K562 (cell line): ENCODE measurements around the gene EXOC6. TPM values are rescaled to one million over a fixed set of nuclear protein-coding genes. Genes with fewer than 3 reads are reported as not detected.
A peak's percentile ranks its signal among the peaks of the same experiment; 100 is the strongest.

Experiments used
- ATAC-seq: fragments of 200-7000 bp; cut with Tn5 transposase; 3 replicates; pipeline ENCODE4 v1.9.1; 2020; ENCODE audit warnings: moderate library complexity
- BruUV-seq: library from RNA; stranded (reverse); fragments of 400-500 nt; replicated peaks from 2 replicates; lab custom pipeline; 2021; lab: Mats Ljungman, UMichigan
- CTCF ChIA-PET: fragments of 300-600 bp; formaldehyde crosslinking; extraction: SDS; loops from one replicate; lab custom pipeline; 2021; ENCODE audit warnings: low intra/inter-chr PET ratio; lab: Yijun Ruan, JAX
- POLR2A ChIA-PET: fragments of 300-600, 350-650 bp; sonication (Branson Sonifier 250); formaldehyde crosslinking; extraction: SDS; loops from one replicate; lab custom pipeline; 2021; ENCODE audit warnings: antibody characterized with exemption, inconsistent platforms; lab: Yijun Ruan, JAX
- DNase-seq, 4 experiments: peaks; one replicate each; pipeline versions ENCODE4 v3.0.0 to v3.0.0-alpha.2; 2011 to 2018; ENCODE audit warnings: low spot score in 3 of 4, mixed read lengths in 3 of 4; ENCODE audit errors: extremely low read depth in 1 of 4
- FAIRE-seq: peaks from 2 replicates; lab custom pipeline; 2011; peaks lifted over from hg19 to GRCh38; lab: Jason Lieb, UNC
- H2AFZ ChIP-seq: 2 replicates; pipeline ENCODE4 v1.6.0; 2011; ENCODE audit warnings: low read depth, low read length, control low read depth, inconsistent platforms
- H3K27ac ChIP-seq: fragments of 200-600 bp; 3 replicates; pipeline ENCODE4 v1.8.0; 2011; ENCODE audit warnings: low read depth, mild to moderate bottlenecking, control low read depth, inconsistent platforms, low read length, moderate library complexity, mixed read lengths; ENCODE audit errors: extremely low read depth
- H3K27me3 ChIP-seq, 2 experiments: fragments of 300-600 bp in 1 of 2; 2 replicates in 1 of 2; 3 replicates in 1 of 2; pipeline versions ENCODE4 v1.6.0 to v1.8.0; 2011; ENCODE audit warnings: inconsistent platforms in 2 of 2, low read length in 2 of 2, mild to moderate bottlenecking in 1 of 2, mixed read lengths in 1 of 2, moderate library complexity in 1 of 2; ENCODE audit not compliant: control insufficient read depth in 2 of 2, insufficient read depth in 2 of 2
- H3K36me3 ChIP-seq: fragments of 300-600 bp; 3 replicates; pipeline ENCODE4 v1.8.0; 2011; ENCODE audit warnings: mild to moderate bottlenecking, low read length, inconsistent platforms; ENCODE audit not compliant: control insufficient read depth, insufficient read depth
- H3K4me1 ChIP-seq, 2 experiments: fragments of 200-600 bp in 1 of 2; replicated peaks in 1 of 2; 2 replicates in 1 of 2; 3 replicates in 1 of 2; pipeline versions ENCODE4 v1.5.1 to v1.8.0; 2011; ENCODE audit warnings: inconsistent platforms in 2 of 2, low read length in 2 of 2, mild to moderate bottlenecking in 1 of 2, mixed read lengths in 1 of 2, moderate library complexity in 1 of 2; ENCODE audit not compliant: control insufficient read depth in 2 of 2, insufficient read depth in 2 of 2
- H3K4me2 ChIP-seq: 2 replicates; pipeline ENCODE4 v1.6.1; 2011; ENCODE audit warnings: low read length, control low read depth, inconsistent platforms, mixed read lengths; ENCODE audit not compliant: insufficient read depth
- H3K4me3 ChIP-seq: fragments of 200-600 bp; sonication (generic), shearing (Covaris generic); 2 replicates; pipeline ENCODE4 v1.5.1; 2016; ENCODE audit warnings: control low read depth, inconsistent platforms
- H3K79me2 ChIP-seq: fragments of 200-600 bp; 3 replicates; pipeline ENCODE4 v1.8.0; 2011; ENCODE audit warnings: low read length, inconsistent platforms; ENCODE audit not compliant: control insufficient read depth, insufficient read depth
- H3K9ac ChIP-seq, 2 experiments: 2 replicates each; pipeline versions ENCODE4 v1.6.0 to v1.6.1; 2011; ENCODE audit warnings: low read depth in 2 of 2, low read length in 2 of 2, control low read depth in 1 of 2, inconsistent platforms in 1 of 2, mild to moderate bottlenecking in 1 of 2, mixed read lengths in 1 of 2; ENCODE audit not compliant: insufficient read depth in 1 of 2
- H3K9me1 ChIP-seq: one replicate; pipeline ENCODE4 v1.6.0; 2011; ENCODE audit warnings: inconsistent platforms, mild to moderate bottlenecking, low read length, moderate library complexity; ENCODE audit not compliant: control insufficient read depth, insufficient read depth
- H3K9me3 ChIP-seq: replicated peaks from 2 replicates; pipeline ENCODE4 v1.5.1; 2011; ENCODE audit warnings: low read depth, low read length, inconsistent platforms; ENCODE audit not compliant: control insufficient read depth, insufficient read depth
- H4K20me1 ChIP-seq: replicated peaks from 2 replicates; pipeline ENCODE4 v1.6.1; 2011; ENCODE audit warnings: low read length, inconsistent platforms, mixed read lengths; ENCODE audit not compliant: control insufficient read depth, insufficient read depth
- HNRNPK ChIP-seq: fragments of 200-400 bp; formaldehyde crosslinking; IDR thresholded peaks from one replicate; pipeline ENCODE4 v1.6.1; 2018; ENCODE audit warnings: mild to moderate bottlenecking, low read depth, low read length; ENCODE audit not compliant: poor library complexity, severe bottlenecking
- L3MBTL2 ChIP-seq: fragments of 450-650 bp; IDR thresholded peaks from 2 replicates; pipeline ENCODE4 v1.6.1; 2016; ENCODE audit warnings: mild to moderate bottlenecking, moderate library complexity
- MEIS2 ChIP-seq: fragments of 450-650 bp; IDR thresholded peaks from 2 replicates; pipeline ENCODE4 v1.6.1; 2014; ENCODE audit warnings: mild to moderate bottlenecking; ENCODE audit not compliant: partially characterized antibody
- NBN ChIP-seq: fragments of 450-650 bp; IDR thresholded peaks from 2 replicates; pipeline ENCODE4 v1.6.1; 2016; ENCODE audit warnings: low read depth, mild to moderate bottlenecking
- NFIX ChIP-seq: fragments of 250-450 bp; sonication (Bioruptor Pico); IDR thresholded peaks from 2 replicates; pipeline ENCODE4 v1.4.0; 2020; ENCODE audit warnings: low read depth, mild to moderate bottlenecking, moderate library complexity
- NR1H2 ChIP-seq: sonication (generic); formaldehyde crosslinking; IDR thresholded peaks from 2 replicates; pipeline ENCODE4 v1.4.0; 2020; ENCODE audit warnings: mild to moderate bottlenecking, missing genetic modification reagents
- PHF8 ChIP-seq: fragments of 200-600 bp; sonication (generic); IDR thresholded peaks from 2 replicates; pipeline ENCODE4 v1.6.1; 2012; ENCODE audit warnings: mixed run types, mild to moderate bottlenecking, inconsistent platforms, low read length, moderate library complexity, borderline replicate concordance
- POLR3G ChIP-seq: IDR thresholded peaks from 2 replicates; pipeline ENCODE4 v1.6.1; 2011; ENCODE audit not compliant: insufficient read length, insufficient replicate concordance; ENCODE audit errors: extremely low read depth
- RNF2 ChIP-seq: sonication (generic); IDR thresholded peaks from 2 replicates; pipeline ENCODE4 v1.6.1; 2016
- TCF7L2 ChIP-seq: fragments of 150-350 bp; IDR thresholded peaks from 2 replicates; pipeline ENCODE4 v1.6.1; 2016; ENCODE audit warnings: low read depth, mild to moderate bottlenecking, low read length, moderate library complexity
- TGIF2 ChIP-seq: sonication (generic); formaldehyde crosslinking; IDR thresholded peaks from 2 replicates; pipeline ENCODE4 v1.8.1; 2022; ENCODE audit warnings: mild to moderate bottlenecking, missing genetic modification reagents, moderate library complexity
- ZFX ChIP-seq: sonication (generic); formaldehyde crosslinking; IDR thresholded peaks from 2 replicates; pipeline ENCODE4 v1.8.0; 2022; ENCODE audit warnings: mild to moderate bottlenecking, missing genetic modification reagents, moderate library complexity
- ZNF253 ChIP-seq: fragments of 250-450 bp; sonication (Bioruptor Pico); conservative IDR thresholded peaks from 2 replicates; pipeline ENCODE4 v1.6.1; 2021; ENCODE audit warnings: mild to moderate bottlenecking
- ZNF644 ChIP-seq: fragments of 200-800 bp; sonication (Bioruptor generic); IDR thresholded peaks from 2 replicates; pipeline ENCODE4 v1.6.1; 2016; ENCODE audit warnings: low read depth, missing genetic modification characterization, missing compliant biosample characterization
- WGBS: fragments of 100-300 bp; shearing (Covaris generic); methylation state at CpG from one replicate; pipeline ENCODE4 v1.1.6; 2016; ENCODE audit warnings: low coverage, mixed read lengths; ENCODE audit not compliant: insufficient coverage; ENCODE audit errors: missing lambda C conversion rate; 5-methylcytosine and 5-hydroxymethylcytosine counted together
- in situ Hi-C: fragments of 300-500 bp; cut with MboI; formaldehyde crosslinking; loops from 4 replicates; pipeline ENCODE4 v1.15.0; 2018; ENCODE audit warnings: inconsistent platforms, mixed read lengths
- intact Hi-C: fragments of 100-400 bp; cut with micrococcal nuclease; formaldehyde crosslinking; loops from 2 replicates; pipeline ENCODE4 v1.14.2; 2022
- polyA plus RNA-seq, 8 experiments: library from polyadenylated mRNA; depleted of rRNA in 4 of 8; stranded (reverse) in 5 of 8; unstranded in 3 of 8; fragments of >200 nt; fragmentation: Nextera tagmentation in 2 of 8; fragmentation: Illumina TruSeq in 1 of 8; extraction: Ambion mirVana in 2 of 8; extraction: Trizol in 1 of 8; gene quantifications; 2 replicates each; pipeline versions ENCODE4 v1.2.1 to v1.2.3, GENCODE V29; 2011 to 2014; ENCODE audit warnings: inconsistent platforms in 1 of 8, missing spikeins in 1 of 8
- total RNA-seq, 7 experiments: library from RNA; depleted of rRNA in 6 of 7; stranded (reverse); fragments of >200 nt in 6 of 7; fragmentation: Illumina TruSeq in 2 of 7; extraction: Trizol in 2 of 7; gene quantifications; 2 replicates each; pipeline versions ENCODE4 v1.2.1 to v1.2.3, GENCODE V29; 2011 to 2021; ENCODE audit warnings: low replicate concordance in 1 of 7
- TF ChIP-seq, protein P1 (sequence below): fragments of 250-450 bp; sonication (Bioruptor Pico); IDR thresholded peaks from 2 replicates; pipeline ENCODE4 v1.8.0; 2022; ENCODE audit warnings: moderate library complexity, mild to moderate bottlenecking, inconsistent platforms

The EXOC6 gene
- total and polyA plus RNA-seq, 9 of the 15 experiments (the other 6 are each of a cell fraction or from before 2014, with no cell fraction given): 13.9 to 42.8 (median 24.9) TPM

DNA sequence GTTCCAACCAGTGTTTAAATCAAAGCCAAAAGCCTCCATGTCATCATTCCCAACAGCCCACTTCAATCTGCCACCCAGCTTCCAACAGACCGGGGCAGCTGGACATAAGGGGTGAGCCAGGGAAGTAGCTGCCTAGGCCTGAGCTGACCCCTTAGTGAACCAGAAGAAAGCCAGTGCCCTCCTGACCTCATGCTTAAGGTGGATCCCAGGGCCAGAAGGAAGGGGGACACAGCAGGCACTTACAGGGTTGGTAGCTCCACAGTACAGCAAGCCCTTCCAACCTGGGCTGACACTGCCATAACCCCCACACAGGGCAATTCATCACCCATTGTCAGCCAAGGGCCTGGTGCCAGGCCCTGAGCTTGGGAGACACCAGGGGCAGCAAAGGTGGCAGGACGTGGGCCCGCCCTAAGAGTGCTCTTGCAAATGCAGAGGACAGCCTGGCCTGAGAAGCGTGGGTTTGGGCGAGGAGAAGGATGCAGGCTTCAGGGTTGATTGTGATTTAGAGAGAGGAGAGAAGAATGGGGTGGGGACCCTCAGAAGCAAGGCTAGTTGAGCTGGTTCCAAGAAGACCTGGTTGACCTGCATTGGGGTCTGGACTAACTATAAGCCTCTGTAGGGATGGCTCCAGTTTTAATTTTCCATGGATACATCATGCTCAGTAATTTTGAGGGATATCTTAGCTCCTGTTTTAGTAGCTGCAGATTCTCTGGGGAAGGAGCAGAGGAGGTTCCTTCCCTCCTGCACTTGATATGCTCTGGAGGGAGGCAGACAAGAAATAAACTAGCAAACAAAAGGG, 222.3 kb downstream of the EXOC6 start:
- no peak; the same call in 2 of the 3 replicates for ATAC-seq
- no peak for FAIRE-seq
- H3K4me3 ChIP-seq: peak overlapping the region; percentile 15; the same call in 1 of the 2 replicates
- H3K4me1 ChIP-seq: peaks cover 25 to 67% of the 10 kb centered on the region in 2 experiments; a peak in 4 of 5 replicates
- H3K9me3 ChIP-seq: peaks cover 2% of the 10 kb centered on the region; the same call in 1 of the 2 replicates
- peak overlapping the region; percentile 66 for H2AFZ ChIP-seq
- WGBS: 48% methylated on average over 4 of the region's 5 CpGs
- H3K36me3 ChIP-seq: no peaks in the 10 kb centered on the region
- peak overlapping the region; percentile 80 for H3K27ac ChIP-seq
- ChIA-PET POLR2A (interaction anchor here (0.7 to 0.9 kb wide), 2 partner anchors 50 to 57 kb away, joined by 3 read pairs; no protein-coding TSS in a partner anchor), CTCF (no interaction called here)
- peak overlapping the region; percentile 70 for H3K4me2 ChIP-seq
- in situ Hi-C loops: no loop called here
- no TSS peak for BruUV-seq
- no peaks in the 10 kb centered on the region for H3K79me2 ChIP-seq
- no peak for TF ChIP-seq HNRNPK
- no peak for TF ChIP-seq NFIX (CRISPR knock-in tag)
- 0 out of 2 replicates have a peak, but pooled peaks have one; percentile 34 for TF ChIP-seq ZNF644 (tag)
- no peak for TF ChIP-seq POLR3G
- no peak for TF ChIP-seq PHF8
- TF ChIP-seq MEIS2: no peak
- TF ChIP-seq, protein P1, sequence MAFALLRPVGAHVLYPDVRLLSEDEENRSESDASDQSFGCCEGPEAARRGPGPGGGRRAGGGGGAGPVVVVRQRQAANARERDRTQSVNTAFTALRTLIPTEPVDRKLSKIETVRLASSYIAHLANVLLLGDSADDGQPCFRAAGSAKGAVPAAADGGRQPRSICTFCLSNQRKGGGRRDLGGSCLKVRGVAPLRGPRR (CRISPR knock-in tag): no peak
- no peak for TF ChIP-seq RNF2
- 0 out of 2 replicates have a peak, but pooled peaks have one; percentile 6 for TF ChIP-seq L3MBTL2
- no peak for TF ChIP-seq TCF7L2
- TF ChIP-seq NBN: no peak
- no peak for TF ChIP-seq NR1H2 (CRISPR knock-in tag)
- TF ChIP-seq TGIF2 (CRISPR knock-in tag): no peak
- no peak for TF ChIP-seq ZNF253 (CRISPR knock-in tag)
- TF ChIP-seq ZFX (CRISPR knock-in tag): peak; percentile 39; the same call in 1 of the 2 replicates
- H4K20me1 ChIP-seq: no peaks in the 10 kb centered on the region
- no peak for DNase-seq
- no peaks in the 10 kb centered on the region for H3K9me1 ChIP-seq
- intact Hi-C loops: loop anchor here (10.0 kb wide), 1 partner anchor 476 kb away; the partner anchor contains the start of gene KIF11
- no peaks in the 10 kb centered on the region for H3K27me3 ChIP-seq
- H3K9ac ChIP-seq: peak overlapping the region; percentile 68 to 79
